GM10266 (cell line): ENCODE measurements around the gene PTGES.
"Not testable (repeated sequence)": the region's sequence is repeated elsewhere in the genome, so short reads cannot be mapped to it uniquely, and the experiment has no call there.

Experiments
- DNase-seq: peaks from one replicate; pipeline ENCODE4 v3.0.0; 2012; ENCODE audit errors: extremely low spot score
- CTCF ChIP-seq: IDR thresholded peaks from 2 replicates; pipeline ENCODE4 v1.5.1; 2012; ENCODE audit warnings: mild to moderate bottlenecking, low read depth; ENCODE audit not compliant: control insufficient read depth, insufficient read depth; ENCODE audit errors: missing control alignments

Gene PTGES

DNA sequence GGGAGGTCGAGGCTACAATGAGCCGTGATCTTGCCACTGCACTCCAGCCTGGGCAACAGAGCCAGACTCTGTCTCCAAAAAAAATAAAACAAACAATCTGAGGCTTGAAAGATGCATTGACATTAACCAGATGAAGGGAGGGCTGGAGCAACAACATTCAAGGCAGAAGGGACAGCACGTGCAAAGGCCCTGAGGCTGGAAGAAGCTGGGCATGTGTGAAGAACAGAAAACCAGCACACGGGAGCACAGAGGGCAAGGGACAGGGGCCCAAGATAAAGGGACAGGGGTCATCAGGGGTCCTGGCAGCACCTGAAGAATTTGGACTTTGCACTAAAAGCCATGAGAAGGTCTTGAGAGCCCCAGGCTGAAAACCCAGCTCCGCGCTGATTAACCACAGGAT, 3.3 kb downstream of the PTGES start:
- DNase-seq: no peak
- no peak for TF ChIP-seq CTCF

DNA sequence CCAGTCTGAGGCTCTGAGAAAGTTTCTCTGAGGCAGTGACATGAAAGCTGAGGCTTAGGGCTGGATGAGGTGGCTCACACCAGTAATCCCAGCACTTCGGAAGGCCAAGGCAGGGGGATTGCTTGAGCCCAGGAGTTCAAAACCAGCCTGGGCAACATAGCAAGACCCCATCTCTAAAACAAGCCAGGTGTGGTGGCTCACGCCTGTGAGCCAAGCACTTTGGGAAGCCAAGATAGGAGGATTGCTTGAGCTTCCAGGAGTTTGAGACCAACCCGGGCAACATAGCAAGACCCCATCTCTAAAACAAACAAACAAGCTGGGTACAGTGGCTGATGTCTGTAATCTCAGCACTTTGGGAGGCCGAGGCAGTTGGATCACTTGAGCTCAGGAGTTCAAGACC, 3.8 kb downstream of the PTGES start:
- DNase-seq: not testable (repeated sequence)

DNA sequence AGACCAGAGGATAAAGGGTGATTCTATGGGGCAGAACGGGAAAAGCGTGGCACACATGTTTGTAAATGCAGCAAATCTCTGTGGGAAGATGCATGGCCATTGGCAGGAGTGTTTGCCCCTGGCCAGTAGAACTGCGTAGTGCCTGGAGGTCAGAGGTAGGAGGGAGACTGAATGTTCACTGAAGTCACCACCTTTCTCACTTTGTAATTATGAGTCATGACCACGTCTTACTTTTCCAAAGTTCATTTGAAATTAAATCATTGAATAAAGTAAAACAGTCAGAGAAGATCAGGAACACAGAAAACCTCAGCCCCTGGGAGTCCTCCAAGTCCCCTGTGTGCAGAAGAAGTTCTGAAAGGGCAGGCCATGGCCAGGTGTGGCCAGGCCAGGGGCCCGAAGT, 4.6 kb downstream of the PTGES start:
- TF ChIP-seq CTCF: no peak
- no peak for DNase-seq

GRCh38 chr9:129746092-129746777, 6.6 kb downstream of the PTGES start:
- TF ChIP-seq CTCF: no peak
- no peak for DNase-seq

GRCh38 chr9:129745200-129745599, 7.6 kb downstream of the PTGES start:
- DNase-seq: no peak
- no peak for TF ChIP-seq CTCF

- TF ChIP-seq CTCF: no peak
- no peak for DNase-seq
Observed at GRCh38 chr9:129740666-129741464, 12.0 kb downstream of the PTGES start.

GRCh38 chr9:129740174-129740573, 12.7 kb downstream of the PTGES start:
- TF ChIP-seq CTCF: no peak
- DNase-seq: no peak

DNA sequence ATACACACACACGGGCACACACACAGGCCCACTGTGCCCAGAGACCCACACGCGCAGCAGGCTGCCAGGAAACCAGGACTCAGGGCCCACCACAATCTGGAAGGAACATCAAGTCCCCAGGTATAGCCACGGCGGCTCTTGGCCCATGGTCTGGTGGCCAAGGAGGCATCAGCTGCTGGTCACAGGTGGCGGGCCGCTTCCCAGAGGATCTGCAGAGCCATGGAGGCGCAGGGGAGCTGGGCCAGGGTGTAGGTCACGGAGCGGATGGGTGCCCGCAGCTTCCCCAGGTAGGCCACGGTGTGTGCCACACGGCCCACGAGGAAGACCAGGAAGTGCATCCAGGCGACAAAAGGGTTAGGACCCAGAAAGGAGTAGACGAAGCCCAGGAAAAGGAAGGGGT, 13.4 kb downstream of the PTGES start:
- no peak for DNase-seq

More for the DNA sequence above, 13.4 kb downstream of the PTGES start:
- TF ChIP-seq CTCF: no peak
